Neutrophil (primary cell): ENCODE measurements around the gene HTR1D.

Experiments
- H3K27ac ChIP-seq: fragments of 200-600 bp; sonication (generic); 2 replicates; pipeline ENCODE4 v1.5.1; 2016; ENCODE audit warnings: mild to moderate bottlenecking, moderate library complexity
- H3K27me3 ChIP-seq: fragments of 200-600 bp; sonication (generic); 2 replicates; pipeline ENCODE4 v1.6.0; 2016; ENCODE audit warnings: mild to moderate bottlenecking
- H3K36me3 ChIP-seq: fragments of 200-600 bp; sonication (generic); 2 replicates; pipeline ENCODE4 v1.5.1; 2017
- H3K4me1 ChIP-seq, 2 experiments: fragments of 200-600 bp in 1 of 2; sonication (generic) in 1 of 2; 1 replicate in 1 of 2; 2 replicates in 1 of 2; pipeline versions ENCODE4 v1.5.1 to v1.6.1; 2013 to 2016; ENCODE audit warnings: low read depth in 1 of 2, low read length in 1 of 2, mild to moderate bottlenecking in 1 of 2, moderate library complexity in 1 of 2; ENCODE audit not compliant: control insufficient read depth in 1 of 2, insufficient read depth in 1 of 2
- H3K4me3 ChIP-seq, 2 experiments: fragments of 200-600 bp in 1 of 2; sonication (generic) in 1 of 2; 1 replicate in 1 of 2; 2 replicates in 1 of 2; pipeline ENCODE4 v1.5.1; 2013 to 2016; ENCODE audit warnings: low read depth in 1 of 2, low read length in 1 of 2, mild to moderate bottlenecking in 1 of 2, moderate library complexity in 1 of 2
- H3K9me3 ChIP-seq: fragments of 200-600 bp; sonication (generic); 2 replicates; pipeline ENCODE4 v1.5.1; 2016
- CTCF ChIP-seq: fragments of 200-600 bp; sonication (generic); IDR thresholded peaks from 2 replicates; pipeline ENCODE4 v1.5.1; 2016; ENCODE audit warnings: antibody characterized with exemption

Gene HTR1D

GRCh38 chr1:23249787-23250454 is 32.6 kb upstream of the HTR1D start:
- Histone ChIP-seq H3K4me1 (no peaks in the 10 kb centered on the region), H3K9me3 (no peaks in the 10 kb centered on the region), H3K36me3 (no peaks in the 10 kb centered on the region), H3K4me3 (no peak overlapping the region), H3K27me3 (peaks cover 4% of the 10 kb centered on the region), H3K27ac (no peak overlapping the region)
- TF ChIP-seq CTCF, result no peak

- Histone ChIP-seq H3K9me3 (no peaks in the 10 kb centered on the region), H3K36me3 (no peaks in the 10 kb centered on the region), H3K27me3 (peaks cover 4% of the 10 kb centered on the region), H3K27ac (no peak overlapping the region), H3K4me1 (no peaks in the 10 kb centered on the region), H3K4me3 (no peak overlapping the region)
- no peak for TF ChIP-seq CTCF
These were observed 30.0 kb upstream of the HTR1D start for GRCh38 chr1:23247276-23247675.

- no peak for TF ChIP-seq CTCF
- H3K27me3 ChIP-seq, result peaks cover under 1% of the 10 kb centered on the region
- H3K27ac ChIP-seq, result no peak overlapping the region
- H3K4me3 ChIP-seq, result no peak overlapping the region
- no peaks in the 10 kb centered on the region for H3K36me3 ChIP-seq
- H3K4me1 ChIP-seq, result no peaks in the 10 kb centered on the region
- H3K9me3 ChIP-seq, result no peaks in the 10 kb centered on the region
These were observed 29.0 kb upstream of the HTR1D start for GRCh38 chr1:23246274-23246673.

- TF ChIP-seq CTCF, result no peak
- no peaks in the 10 kb centered on the region for H3K4me1 ChIP-seq
- H3K36me3 ChIP-seq, result no peaks in the 10 kb centered on the region
- H3K9me3 ChIP-seq, result no peaks in the 10 kb centered on the region
- H3K27ac ChIP-seq, result no peak overlapping the region
- no peak overlapping the region for H3K4me3 ChIP-seq
- no peaks in the 10 kb centered on the region for H3K27me3 ChIP-seq
These were observed 27.0 kb upstream of the HTR1D start for GRCh38 chr1:23244256-23244761.

- no peak for TF ChIP-seq CTCF
- H3K9me3 ChIP-seq, result no peaks in the 10 kb centered on the region
- no peak overlapping the region for H3K27ac ChIP-seq
- no peaks in the 10 kb centered on the region for H3K27me3 ChIP-seq
- H3K4me1 ChIP-seq, result no peaks in the 10 kb centered on the region
- H3K4me3 ChIP-seq, result no peak overlapping the region
- H3K36me3 ChIP-seq, result no peaks in the 10 kb centered on the region
These were observed 25.1 kb upstream of the HTR1D start for GRCh38 chr1:23242414-23242813.
